BE2C (cell line): ENCODE results near the gene MPZL2.

Experiments
- DNase-seq: peaks from one replicate; pipeline ENCODE4 v3.0.0-alpha.2; 2020
- H3K27me3 ChIP-seq: fragments of 250-450 bp; sonication (Bioruptor Pico); 2 replicates; pipeline ENCODE4 v1.5.1; 2020; ENCODE audit warnings: mild to moderate bottlenecking
- H3K36me3 ChIP-seq: fragments of 250-450 bp; sonication (Bioruptor Pico); 2 replicates; pipeline ENCODE4 v1.5.1; 2020; ENCODE audit warnings: mild to moderate bottlenecking
- H3K4me1 ChIP-seq: fragments of 250-450 bp; sonication (Bioruptor Pico); 2 replicates; pipeline ENCODE4 v1.5.1; 2020
- H3K4me3 ChIP-seq: 2 replicates; pipeline ENCODE4 v1.5.1; 2011; ENCODE audit warnings: low read depth, low read length
- H3K9me3 ChIP-seq: fragments of 250-450 bp; sonication (Bioruptor Pico); 2 replicates; pipeline ENCODE4 v1.5.1; 2020
- CTCF ChIP-seq: IDR thresholded peaks from 2 replicates; pipeline ENCODE4 v1.5.1; 2012; ENCODE audit warnings: mild to moderate bottlenecking, low read depth, low read length

MPZL2 gene

GRCh38 chr11:118230088-118230487, 34.0 kb downstream of the MPZL2 start:
- H3K36me3 ChIP-seq = no peaks in the 10 kb centered on the region
- no peak for TF ChIP-seq CTCF
- peaks cover 51% of the 10 kb centered on the region for H3K27me3 ChIP-seq
- H3K4me3 ChIP-seq = no peak overlapping the region
- H3K4me1 ChIP-seq = no peaks in the 10 kb centered on the region
- no peak for DNase-seq
- H3K9me3 ChIP-seq = no peaks in the 10 kb centered on the region

- DNase-seq = no peak
- TF ChIP-seq CTCF = no peak
Observed at GRCh38 chr11:118229274-118229847, 34.7 kb downstream of the MPZL2 start.

GRCh38 chr11:118227865-118228785, 36.0 kb downstream of the MPZL2 start:
- H3K4me3 ChIP-seq = no peak overlapping the region
- H3K36me3 ChIP-seq = no peaks in the 10 kb centered on the region
- H3K4me1 ChIP-seq = no peaks in the 10 kb centered on the region
- no peak for DNase-seq
- TF ChIP-seq CTCF = no peak
- H3K9me3 ChIP-seq = no peaks in the 10 kb centered on the region
- H3K27me3 ChIP-seq = peaks cover 58% of the 10 kb centered on the region

More at GRCh38 chr11:118229274-118229847, 34.7 kb downstream of the MPZL2 start:
- H3K36me3 ChIP-seq = no peaks in the 10 kb centered on the region
- no peaks in the 10 kb centered on the region for H3K9me3 ChIP-seq
- H3K27me3 ChIP-seq = peaks cover 51% of the 10 kb centered on the region
- H3K4me1 ChIP-seq = no peaks in the 10 kb centered on the region
- no peak overlapping the region for H3K4me3 ChIP-seq

GRCh38 chr11:118226781-118227180, 37.3 kb downstream of the MPZL2 start:
- DNase-seq = no peak
- H3K36me3 ChIP-seq = no peaks in the 10 kb centered on the region
- H3K27me3 ChIP-seq = peaks cover 70% of the 10 kb centered on the region
- no peak for TF ChIP-seq CTCF
- no peak overlapping the region for H3K4me3 ChIP-seq
- H3K9me3 ChIP-seq = no peaks in the 10 kb centered on the region
- no peaks in the 10 kb centered on the region for H3K4me1 ChIP-seq

GRCh38 chr11:118226296-118226695, 37.8 kb downstream of the MPZL2 start:
- no peak for DNase-seq
- Histone ChIP-seq H3K4me3 (no peak overlapping the region), H3K9me3 (no peaks in the 10 kb centered on the region), H3K36me3 (no peaks in the 10 kb centered on the region), H3K27me3 (peaks cover 75% of the 10 kb centered on the region), H3K4me1 (no peaks in the 10 kb centered on the region)
- no peak for TF ChIP-seq CTCF
